Liver (tissue), 3 donors: Measurements from ENCODE around the gene OASL.

Experiments
- GABPA ChIP-seq, 2 donors: IDR thresholded peaks in 1 of 2; conservative IDR thresholded peaks in 1 of 2; 2 replicates each; pipeline ENCODE4 v1.6.1; 2016; ENCODE audit warnings: antibody characterized with exemption in 2 of 2, mild to moderate bottlenecking in 1 of 2, moderate library complexity in 1 of 2
- TF ChIP-seq, protein P1 (sequence below): fragments of 150-350 bp; IDR thresholded peaks from 2 replicates; pipeline ENCODE4 v1.5.1; 2017; ENCODE audit warnings: improper control_type of control experiment, low read depth, low read length; ENCODE audit not compliant: missing input control
- donor health status: healthy.
- donor health status: healthy.

DNA sequence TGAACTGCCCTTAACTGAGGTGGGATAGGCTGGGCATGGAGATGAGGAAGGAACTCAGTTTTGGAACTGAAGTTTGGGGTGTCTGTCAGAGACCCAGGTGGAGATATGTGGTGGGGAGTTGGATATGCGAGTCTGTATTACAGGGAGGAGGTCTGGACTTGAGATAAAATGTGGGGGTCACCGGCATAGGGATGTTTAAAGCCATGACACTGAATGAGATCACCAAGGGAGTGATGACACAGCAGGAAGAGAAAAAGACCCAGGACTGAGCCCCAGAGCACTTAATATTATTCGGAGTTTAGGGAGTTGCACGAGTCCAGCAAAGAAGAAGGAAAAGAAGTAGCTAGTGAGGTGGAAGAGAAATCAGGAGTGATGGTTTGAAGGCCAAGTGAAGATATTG, 4.0 kb upstream of the OASL start:
- no peak for TF ChIP-seq GABPA (IDR thresholded peaks at IDR 0.05 in 1 of 2, conservative IDR thresholded peaks at IDR 0.05 in 1 of 2)
- TF ChIP-seq, protein P1, sequence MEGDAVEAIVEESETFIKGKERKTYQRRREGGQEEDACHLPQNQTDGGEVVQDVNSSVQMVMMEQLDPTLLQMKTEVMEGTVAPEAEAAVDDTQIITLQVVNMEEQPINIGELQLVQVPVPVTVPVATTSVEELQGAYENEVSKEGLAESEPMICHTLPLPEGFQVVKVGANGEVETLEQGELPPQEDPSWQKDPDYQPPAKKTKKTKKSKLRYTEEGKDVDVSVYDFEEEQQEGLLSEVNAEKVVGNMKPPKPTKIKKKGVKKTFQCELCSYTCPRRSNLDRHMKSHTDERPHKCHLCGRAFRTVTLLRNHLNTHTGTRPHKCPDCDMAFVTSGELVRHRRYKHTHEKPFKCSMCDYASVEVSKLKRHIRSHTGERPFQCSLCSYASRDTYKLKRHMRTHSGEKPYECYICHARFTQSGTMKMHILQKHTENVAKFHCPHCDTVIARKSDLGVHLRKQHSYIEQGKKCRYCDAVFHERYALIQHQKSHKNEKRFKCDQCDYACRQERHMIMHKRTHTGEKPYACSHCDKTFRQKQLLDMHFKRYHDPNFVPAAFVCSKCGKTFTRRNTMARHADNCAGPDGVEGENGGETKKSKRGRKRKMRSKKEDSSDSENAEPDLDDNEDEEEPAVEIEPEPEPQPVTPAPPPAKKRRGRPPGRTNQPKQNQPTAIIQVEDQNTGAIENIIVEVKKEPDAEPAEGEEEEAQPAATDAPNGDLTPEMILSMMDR, result no peak
